LHCN-M2 (cell line): Measurements from ENCODE around the gene SLC9C1. TPM values are rescaled to one million over a fixed set of nuclear protein-coding genes. Genes with fewer than 3 reads are reported as not detected.
A peak's percentile ranks its signal among the peaks of the same experiment; 100 is the strongest.
"Not testable (repeated sequence)": the region's sequence is repeated elsewhere in the genome, so short reads cannot be mapped to it uniquely, and the experiment has no call there.

Experiments used
- DNase-seq: peaks from one replicate; pipeline ENCODE4 v3.0.0-alpha.2; 2012; ENCODE audit warnings: low read depth
- total RNA-seq: library from RNA; depleted of rRNA; stranded (reverse); fragments of >200 nt; gene quantifications from 2 replicates; pipeline ENCODE4 v1.2.3, GENCODE V29; 2014

Gene SLC9C1
- total RNA-seq, 1 experiment from 2014 or later, result not detected

DNA sequence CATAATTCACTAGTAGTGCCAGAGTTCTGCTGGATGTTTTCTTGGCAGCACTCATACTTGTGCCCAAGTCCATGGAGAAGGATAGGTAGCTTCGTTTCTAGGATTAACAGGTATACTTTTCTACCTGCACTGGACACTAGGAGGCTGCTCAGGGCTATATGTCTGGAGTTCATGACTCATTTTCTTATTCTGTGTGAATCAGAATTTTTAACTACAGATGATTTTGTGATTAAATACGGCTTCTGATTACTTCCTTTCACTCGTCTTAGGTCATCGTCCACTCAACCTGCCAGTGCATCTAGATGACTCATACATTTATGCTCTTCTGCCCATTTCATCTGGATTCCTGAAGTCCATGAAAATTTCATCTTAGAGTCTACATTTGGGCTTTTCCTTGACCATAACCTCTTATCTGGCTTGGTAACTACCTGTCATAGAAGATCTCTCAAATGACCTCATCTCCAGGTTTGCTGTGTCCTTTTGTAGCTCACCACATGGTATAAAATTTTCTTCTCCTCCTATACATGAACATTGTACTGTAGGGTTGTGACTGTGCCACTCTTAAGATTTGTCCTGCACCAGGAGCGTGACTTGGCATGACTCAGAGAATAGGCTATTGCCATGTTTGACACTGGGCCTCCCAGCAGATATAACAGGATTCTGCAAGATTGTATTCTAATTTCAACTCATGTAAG, 94.2 kb downstream of the SLC9C1 start:
- peak; percentile 4 for DNase-seq

DNA sequence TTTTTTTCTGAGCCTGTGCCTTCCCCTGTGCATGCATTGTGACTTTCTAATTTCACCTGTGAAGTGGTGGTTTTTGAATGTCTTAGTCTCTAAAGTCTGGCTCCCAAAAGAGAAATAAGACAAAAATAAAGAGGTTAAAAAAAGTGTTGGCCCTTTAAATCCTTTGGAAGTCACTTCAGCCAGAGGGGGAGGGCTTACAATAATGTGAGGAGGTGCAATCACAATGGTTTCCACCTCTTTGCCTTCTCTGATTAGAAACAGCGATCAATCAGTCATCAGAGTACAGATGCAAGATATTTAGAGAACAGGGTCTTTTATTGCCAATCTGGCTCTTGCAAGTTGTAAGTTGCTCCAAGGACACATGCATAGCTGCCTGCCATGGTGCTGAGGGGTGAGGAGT, 96.9 kb downstream of the SLC9C1 start:
- no peak for DNase-seq

- no peak for DNase-seq
Observed at GRCh38 chr3:112187300-112187699, 106.7 kb downstream of the SLC9C1 start.

GRCh38 chr3:112185423-112186035, 108.5 kb downstream of the SLC9C1 start:
- not testable (repeated sequence) for DNase-seq

DNA sequence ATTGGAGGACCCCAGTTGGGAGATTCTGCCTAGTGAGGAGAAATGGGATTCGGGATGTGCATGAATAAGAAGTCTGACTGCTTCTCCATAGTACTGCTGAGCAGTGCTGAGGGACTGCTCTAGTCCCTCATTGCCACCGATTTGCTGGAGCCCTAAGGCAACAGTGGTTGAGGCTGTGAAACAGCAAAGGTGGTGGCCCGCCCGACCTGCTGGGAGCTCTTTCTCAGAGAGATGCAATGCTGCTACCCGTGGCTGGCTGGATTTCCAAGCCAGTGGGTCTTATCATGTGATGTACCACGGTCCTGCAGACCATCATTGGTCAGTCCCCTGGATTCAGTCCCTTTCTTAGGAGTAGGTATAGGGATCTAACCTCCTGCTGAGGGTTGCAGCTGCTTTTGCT, 118.4 kb downstream of the SLC9C1 start:
- DNase-seq, result no peak

GRCh38 chr3:112175037-112175436, 119.0 kb downstream of the SLC9C1 start:
- DNase-seq, result no peak

DNA sequence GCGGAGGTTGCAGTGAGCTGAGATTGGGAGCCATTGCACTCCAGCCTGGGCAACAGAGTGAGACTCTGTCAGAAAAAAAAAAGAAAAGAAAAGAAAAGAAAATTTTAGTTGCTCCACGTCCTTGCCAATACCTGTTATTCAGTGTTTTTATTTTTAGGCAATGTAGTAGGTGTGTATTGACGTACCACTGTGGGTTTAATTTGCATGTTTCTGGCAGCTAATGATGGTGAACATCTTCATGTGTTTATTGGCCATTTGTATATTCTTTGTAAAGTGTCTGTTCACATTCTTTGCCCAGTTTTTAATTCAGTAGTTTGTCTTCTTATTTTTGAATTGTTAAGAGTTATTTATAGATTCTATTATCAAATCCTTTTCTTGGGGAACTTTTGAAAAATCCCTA, 122.9 kb downstream of the SLC9C1 start:
- no peak for DNase-seq

GRCh38 chr3:112170046-112170445, 124.0 kb downstream of the SLC9C1 start:
- no peak for DNase-seq

GRCh38 chr3:112167758-112168157, 126.3 kb downstream of the SLC9C1 start:
- no peak for DNase-seq

- DNase-seq, result no peak
Observed at GRCh38 chr3:112149136-112149535, 144.9 kb downstream of the SLC9C1 start.

DNA sequence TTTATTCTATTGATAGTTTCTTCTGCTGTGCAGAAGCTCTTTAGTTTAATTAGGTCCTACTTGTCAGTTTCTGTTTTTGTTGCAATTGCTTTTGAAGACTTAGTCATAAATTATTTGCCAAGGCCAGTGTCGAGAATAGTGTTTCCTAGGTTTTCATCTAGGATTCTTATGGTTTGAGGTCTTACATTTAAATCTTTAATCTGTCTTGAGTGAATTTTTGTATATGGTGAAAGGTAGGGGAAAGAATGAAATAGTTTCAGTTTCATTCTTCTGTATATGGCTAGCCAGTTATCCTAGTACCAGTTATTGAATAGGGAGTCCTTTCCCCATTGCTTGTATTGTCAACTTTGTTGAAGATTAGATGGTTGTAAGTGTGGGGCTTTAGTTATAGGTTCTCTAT, 150.3 kb downstream of the SLC9C1 start:
- no peak for DNase-seq

DNA sequence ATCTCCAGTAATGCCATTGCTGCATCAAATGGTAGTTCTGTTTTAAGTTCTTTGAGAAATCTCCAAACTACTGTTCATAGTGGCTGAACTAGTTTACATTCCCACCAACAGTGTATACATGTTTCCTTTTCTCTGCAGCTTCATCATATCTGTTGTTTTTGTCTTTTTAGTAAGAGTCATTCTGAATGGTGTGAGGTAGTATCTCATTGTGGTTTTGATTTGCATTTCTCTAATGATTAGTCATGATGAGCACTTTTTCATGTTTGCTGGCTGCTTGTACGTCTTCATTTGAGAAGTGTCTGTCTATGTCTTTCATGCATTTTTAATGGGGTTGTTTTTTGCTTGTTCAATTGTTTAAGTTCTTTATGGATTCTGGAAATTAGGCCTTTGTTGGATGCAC, 150.8 kb downstream of the SLC9C1 start:
- peak; percentile 9 for DNase-seq

- no peak for DNase-seq
Observed at GRCh38 chr3:112141293-112141692, 152.7 kb downstream of the SLC9C1 start.

- no peak for DNase-seq
Observed at GRCh38 chr3:112140584-112140983, 153.4 kb downstream of the SLC9C1 start.

DNA sequence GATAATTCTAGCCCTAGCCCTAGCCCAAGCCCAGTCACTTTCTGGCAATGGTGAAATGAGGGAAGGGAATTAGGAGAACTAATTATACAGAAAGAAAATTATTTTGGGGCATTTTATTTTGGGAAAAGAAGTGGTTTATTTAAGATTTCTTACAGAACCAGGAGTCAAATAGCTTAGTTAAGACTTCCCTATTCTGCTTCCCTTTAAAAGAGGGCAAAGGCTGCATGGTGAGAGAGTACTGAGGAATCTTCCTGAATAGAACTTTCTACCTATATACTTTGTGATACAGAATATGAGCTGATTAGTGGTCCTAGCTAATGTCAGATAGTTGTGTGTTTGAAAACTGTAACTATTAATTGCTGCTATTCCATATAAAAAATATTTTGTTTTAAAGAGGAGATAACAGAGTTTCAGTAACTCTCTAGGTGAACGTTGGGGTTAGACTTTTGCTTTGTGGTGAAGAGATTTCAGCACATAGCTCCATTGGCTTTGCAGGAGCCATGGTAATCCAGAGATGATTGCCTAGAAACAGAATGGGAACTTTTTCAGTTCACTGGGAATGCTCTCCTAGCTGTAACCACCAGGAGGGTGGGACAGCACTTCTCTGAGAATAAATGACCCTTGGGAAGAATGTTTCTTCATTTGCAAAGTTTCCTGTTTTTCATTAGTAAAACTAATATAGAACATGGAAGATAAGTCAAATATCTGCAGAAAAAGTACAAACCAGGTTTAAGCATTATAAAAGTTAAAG, 155.6 kb downstream of the SLC9C1 start:
- DNase-seq, result no peak

DNA sequence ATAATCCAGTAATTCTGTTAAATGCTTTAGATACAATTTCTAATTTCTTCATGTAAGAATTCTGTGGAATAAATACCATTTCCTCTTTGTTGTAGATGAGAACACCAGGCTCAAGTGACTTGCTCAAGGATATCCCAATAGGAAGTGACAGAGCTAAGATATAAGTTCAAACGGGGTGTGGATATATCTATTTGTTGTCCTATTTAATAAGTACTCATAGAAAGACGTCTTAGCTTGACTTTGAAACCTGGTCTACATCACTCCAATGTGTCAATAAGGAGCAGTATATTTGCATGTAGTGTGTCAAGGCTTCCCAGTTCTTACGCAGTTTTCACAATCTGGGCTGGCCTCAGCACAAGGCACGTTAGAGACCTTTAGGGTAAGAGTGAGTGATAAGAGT, 156.2 kb downstream of the SLC9C1 start:
- DNase-seq, result no peak

DNA sequence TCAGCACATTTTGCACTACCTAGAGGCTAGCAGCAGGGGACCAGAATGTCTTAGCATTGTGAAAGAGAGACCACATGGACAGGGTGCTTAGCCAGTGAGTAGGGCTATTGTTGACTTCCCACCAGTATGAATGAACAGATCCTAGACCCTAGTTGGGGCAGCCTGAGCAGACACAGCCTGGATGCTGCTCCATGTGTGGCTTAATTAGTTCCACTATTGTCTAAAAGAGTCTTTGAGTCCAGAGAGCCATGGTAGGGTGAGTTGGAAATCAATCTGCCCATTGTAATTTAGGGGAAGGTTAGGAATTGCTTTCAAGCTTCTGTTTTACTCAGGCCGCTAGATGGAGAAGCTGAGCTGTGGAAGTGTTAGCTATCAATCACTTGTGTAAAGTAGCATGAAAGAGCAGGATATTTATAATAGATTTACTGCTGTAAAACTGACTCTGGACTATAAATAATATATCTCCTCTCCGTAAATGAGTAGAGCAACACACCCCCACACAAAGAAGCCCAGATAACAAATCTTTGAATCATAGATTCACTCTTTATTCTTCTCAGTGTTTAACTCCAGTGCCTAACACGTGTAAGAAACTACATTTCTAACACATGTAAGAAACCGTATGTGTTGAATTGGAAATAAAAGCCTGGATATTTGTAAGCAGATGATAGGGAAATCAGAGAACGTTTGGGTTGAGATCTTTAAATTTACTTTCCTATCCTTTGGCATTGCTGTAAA, 156.9 kb downstream of the SLC9C1 start:
- peak; percentile 48 for DNase-seq

GRCh38 chr3:112136046-112136445, 158.0 kb downstream of the SLC9C1 start:
- DNase-seq, result no peak

DNA sequence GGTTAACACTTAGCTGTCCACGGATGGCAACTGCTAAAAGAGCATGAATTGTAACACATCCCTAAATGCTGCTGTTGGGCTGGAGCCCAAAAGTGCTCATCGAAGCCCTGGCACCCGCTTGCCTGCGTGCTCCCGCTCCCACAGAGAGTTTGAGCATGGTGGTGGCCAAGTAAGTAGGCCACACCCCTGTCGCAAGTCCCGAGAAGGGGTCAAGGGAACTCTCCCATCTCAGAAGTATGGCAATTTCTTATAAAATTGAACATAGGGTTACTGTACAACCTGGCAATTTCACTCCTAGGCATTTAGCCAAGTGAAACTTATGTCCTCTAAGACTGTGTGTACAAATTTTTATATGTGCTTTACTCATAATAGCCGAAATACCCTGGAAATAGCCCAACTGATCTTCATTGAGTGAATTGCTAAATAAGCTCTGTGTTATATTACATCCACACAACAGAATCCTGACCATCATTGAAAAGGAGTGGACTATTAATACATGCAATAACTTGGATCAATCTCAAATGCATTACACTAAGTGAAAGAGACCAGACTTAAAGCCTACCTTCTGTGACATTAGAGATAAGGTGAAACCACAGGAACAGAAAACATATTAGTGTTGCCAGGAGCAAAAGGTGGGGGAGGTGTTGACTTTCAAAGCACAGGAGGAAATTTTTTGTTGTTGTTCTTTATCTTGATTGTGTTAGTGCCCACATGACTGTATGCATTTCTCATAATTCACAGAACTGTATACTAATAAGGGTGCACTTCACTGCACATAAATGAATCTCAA, 159.5 kb downstream of the SLC9C1 start:
- DNase-seq, result no peak

- DNase-seq, result no peak
Observed at GRCh38 chr3:112133626-112134334, 160.2 kb downstream of the SLC9C1 start.
